Measurements from ENCODE around the gene NOP9.

Gene NOP9

DNA sequence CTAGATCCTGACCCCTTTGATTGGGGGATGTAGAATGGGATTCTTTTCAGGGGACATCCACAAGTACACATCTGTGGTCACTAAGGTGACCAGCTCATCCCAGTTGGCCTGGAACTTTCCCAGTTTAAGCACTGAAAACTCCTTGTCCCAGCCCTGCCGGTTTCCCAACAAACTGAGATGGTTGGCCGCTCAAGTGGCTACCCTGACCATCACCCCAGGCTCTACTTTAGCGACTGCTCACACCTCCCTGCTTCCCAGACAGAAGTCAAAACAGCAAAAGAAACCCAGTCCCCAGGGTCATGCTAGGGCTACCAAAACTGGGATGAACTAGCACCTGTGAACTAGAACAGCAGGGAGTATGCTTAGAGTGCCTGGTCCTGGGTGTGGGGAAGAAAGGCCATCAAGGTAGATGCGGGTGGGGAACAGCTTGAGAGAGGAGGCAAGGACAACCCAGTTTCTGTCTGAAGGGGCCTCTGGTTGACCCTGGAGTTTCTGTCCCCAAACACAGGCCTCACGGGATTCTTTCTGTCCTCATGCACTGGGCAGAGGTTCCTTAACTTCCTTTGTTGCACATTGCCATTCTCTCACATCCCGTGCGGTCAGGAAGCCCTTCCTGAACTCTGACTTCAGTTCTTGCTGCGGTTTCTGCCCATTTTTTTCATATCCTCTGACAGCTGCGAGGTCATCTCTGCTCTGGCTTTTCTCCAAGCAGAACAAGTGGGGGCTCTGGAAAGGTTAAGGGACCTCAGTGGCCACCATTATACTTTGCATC, 13.3 kb downstream of the NOP9 start:
- Histone ChIP-seq H3K9me3 (ENCODE audit: insufficient read depth, low read depth, low read length) (no peaks in the 10 kb centered on the region), H3K27ac (ENCODE audit: low read depth, low read length) (no peak overlapping the region), H3K4me3 (ENCODE audit: low read length) (no peak overlapping the region), H3K27me3 (ENCODE audit: insufficient read depth, low read length) (peaks cover 7% of the 10 kb centered on the region; the same call in 1 of the 2 replicates), H3K9ac (ENCODE audit: low read depth, low read length) (no peak overlapping the region), H3K4me1 (ENCODE audit: insufficient read depth, low read length) (no peaks in the 10 kb centered on the region), H3K36me3 (ENCODE audit: insufficient read depth, low read length) (peaks cover 17% of the 10 kb centered on the region)
- 92% methylated on average over 9 of the region's 9 CpGs for WGBS

DNA sequence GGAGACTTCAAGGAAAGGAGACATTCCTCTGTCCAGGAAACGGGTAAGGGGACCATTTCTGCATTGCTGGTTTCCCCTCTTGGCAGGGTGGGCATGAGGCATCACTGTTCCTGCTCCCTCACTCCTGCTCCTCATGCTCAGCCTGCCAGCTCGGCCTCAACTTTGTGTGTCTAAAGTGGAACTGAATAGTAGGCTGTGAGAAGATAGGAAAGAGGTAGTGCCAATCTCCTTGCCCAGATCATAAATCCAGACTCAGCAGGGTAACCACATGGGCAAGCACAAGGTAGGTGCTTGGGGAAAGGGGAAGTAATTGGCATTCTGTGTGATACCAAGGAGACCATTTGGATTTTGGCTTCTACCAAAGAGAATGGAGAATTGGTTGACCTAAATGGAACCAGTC, 14.3 kb downstream of the NOP9 start:
- Histone ChIP-seq H3K4me1 (ENCODE audit: insufficient read depth, low read length) (no peaks in the 10 kb centered on the region), H3K9ac (ENCODE audit: low read depth, low read length) (no peak overlapping the region), H3K27me3 (ENCODE audit: insufficient read depth, low read length) (peaks cover 16% of the 10 kb centered on the region), H3K36me3 (ENCODE audit: insufficient read depth, low read length) (peaks cover 17% of the 10 kb centered on the region), H3K9me3 (ENCODE audit: insufficient read depth, low read depth, low read length) (no peaks in the 10 kb centered on the region), H3K4me3 (ENCODE audit: low read length) (no peak overlapping the region), H3K27ac (ENCODE audit: low read depth, low read length) (no peak overlapping the region)
- WGBS = 91% methylated on average over 2 of the region's 2 CpGs

DNA sequence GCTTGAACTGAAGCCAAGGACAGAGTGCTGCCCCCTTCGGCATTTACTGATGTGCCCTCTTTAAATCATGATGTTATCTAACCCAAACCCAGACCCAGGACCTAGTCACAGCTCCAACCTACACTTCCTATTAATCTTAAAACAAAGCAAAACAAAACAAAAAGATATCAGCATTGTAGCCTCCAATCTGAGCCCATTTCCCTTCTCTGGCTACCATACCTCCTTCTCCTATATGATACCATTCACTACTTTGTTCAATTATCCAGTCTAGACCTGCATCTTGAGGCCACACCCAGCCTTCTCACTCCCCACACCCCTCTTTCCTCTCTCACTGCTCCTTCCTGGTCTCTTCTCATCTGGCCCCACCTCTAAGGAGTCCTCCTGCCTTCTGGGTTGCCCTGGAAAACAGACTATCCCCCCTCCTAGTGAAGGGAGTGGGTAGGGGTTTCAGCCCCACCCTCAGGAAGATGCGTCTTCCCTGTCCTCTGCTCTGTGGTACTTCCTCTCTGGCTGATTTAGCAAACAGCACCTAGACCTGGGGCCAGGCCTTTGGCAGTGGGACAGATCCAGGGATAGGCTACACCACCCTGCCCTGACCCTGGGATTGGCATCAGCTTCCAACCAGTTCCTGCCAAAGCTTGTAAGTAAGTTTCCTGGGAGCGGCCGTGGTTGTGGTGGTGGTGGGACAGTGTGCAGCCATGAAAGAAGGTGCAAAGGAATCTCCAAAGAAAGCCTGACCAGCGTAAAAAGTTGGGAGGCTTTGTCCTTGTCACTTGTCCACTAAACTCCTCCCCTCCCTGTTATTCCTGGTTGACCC, 14.9 kb downstream of the NOP9 start:
- H3K27me3 ChIP-seq (ENCODE audit: insufficient read depth, low read length) = peaks cover 22% of the 10 kb centered on the region
- no peaks in the 10 kb centered on the region for H3K9me3 ChIP-seq (ENCODE audit: insufficient read depth, low read depth, low read length)
- H3K4me1 ChIP-seq (ENCODE audit: insufficient read depth, low read length) = no peaks in the 10 kb centered on the region
- H3K36me3 ChIP-seq (ENCODE audit: insufficient read depth, low read length) = peaks cover 17% of the 10 kb centered on the region
- H3K27ac ChIP-seq (ENCODE audit: low read depth, low read length) = no peak overlapping the region
- H3K9ac ChIP-seq (ENCODE audit: low read depth, low read length) = no peak overlapping the region
- H3K4me3 ChIP-seq (ENCODE audit: low read length) = no peak overlapping the region
- WGBS = 93% methylated on average over 5 of the region's 5 CpGs

DNA sequence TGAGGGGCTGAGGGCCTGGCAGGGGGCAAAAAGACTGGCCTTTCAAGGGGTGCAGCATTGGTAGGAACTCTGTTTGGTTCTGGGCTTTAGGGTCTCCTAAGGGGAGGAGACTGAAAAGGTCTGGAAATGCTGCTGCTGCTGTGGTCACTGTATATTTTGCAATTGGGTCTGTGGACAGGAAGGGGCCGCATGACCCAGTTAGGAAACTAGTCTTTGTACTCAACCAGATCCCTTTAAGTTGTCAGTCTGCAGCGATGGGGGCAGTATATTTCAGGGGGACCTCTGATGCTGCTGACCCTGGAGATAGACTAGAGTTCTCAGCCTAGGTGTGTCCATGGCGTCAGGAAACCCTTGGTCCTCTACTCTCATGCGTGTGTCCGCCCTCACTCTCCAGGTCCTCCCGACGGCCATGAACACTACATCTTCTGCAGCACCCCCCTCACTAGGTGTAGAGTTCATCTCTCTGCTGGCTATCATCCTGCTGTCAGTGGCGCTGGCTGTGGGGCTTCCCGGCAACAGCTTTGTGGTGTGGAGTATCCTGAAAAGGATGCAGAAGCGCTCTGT, 15.7 kb downstream of the NOP9 start:
- Histone ChIP-seq H3K9ac (ENCODE audit: low read depth, low read length) (no peak overlapping the region), H3K27ac (ENCODE audit: low read depth, low read length) (no peak overlapping the region), H3K9me3 (ENCODE audit: insufficient read depth, low read depth, low read length) (no peaks in the 10 kb centered on the region), H3K4me3 (ENCODE audit: low read length) (no peak overlapping the region), H3K27me3 (ENCODE audit: insufficient read depth, low read length) (peaks cover 30% of the 10 kb centered on the region), H3K4me1 (ENCODE audit: insufficient read depth, low read length) (no peaks in the 10 kb centered on the region), H3K36me3 (ENCODE audit: insufficient read depth, low read length) (peaks cover 11% of the 10 kb centered on the region)
- WGBS = 91% methylated on average over 10 of the region's 10 CpGs

DNA sequence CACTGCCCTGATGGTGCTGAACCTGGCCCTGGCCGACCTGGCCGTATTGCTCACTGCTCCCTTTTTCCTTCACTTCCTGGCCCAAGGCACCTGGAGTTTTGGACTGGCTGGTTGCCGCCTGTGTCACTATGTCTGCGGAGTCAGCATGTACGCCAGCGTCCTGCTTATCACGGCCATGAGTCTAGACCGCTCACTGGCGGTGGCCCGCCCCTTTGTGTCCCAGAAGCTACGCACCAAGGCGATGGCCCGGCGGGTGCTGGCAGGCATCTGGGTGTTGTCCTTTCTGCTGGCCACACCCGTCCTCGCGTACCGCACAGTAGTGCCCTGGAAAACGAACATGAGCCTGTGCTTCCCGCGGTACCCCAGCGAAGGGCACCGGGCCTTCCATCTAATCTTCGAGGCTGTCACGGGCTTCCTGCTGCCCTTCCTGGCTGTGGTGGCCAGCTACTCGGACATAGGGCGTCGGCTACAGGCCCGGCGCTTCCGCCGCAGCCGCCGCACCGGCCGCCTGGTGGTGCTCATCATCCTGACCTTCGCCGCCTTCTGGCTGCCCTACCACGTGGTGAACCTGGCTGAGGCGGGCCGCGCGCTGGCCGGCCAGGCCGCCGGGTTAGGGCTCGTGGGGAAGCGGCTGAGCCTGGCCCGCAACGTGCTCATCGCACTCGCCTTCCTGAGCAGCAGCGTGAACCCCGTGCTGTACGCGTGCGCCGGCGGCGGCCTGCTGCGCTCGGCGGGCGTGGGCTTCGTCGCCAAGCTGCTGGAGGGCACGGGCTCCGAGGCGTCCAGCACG, 16.4 kb downstream of the NOP9 start:
- peaks cover 35% of the 10 kb centered on the region for H3K27me3 ChIP-seq (ENCODE audit: insufficient read depth, low read length)
- H3K4me1 ChIP-seq (ENCODE audit: insufficient read depth, low read length) = no peaks in the 10 kb centered on the region
- WGBS = 95% methylated on average over 70 of the region's 70 CpGs
- no peaks in the 10 kb centered on the region for H3K9me3 ChIP-seq (ENCODE audit: insufficient read depth, low read depth, low read length)
- no peak overlapping the region for H3K9ac ChIP-seq (ENCODE audit: low read depth, low read length)
- H3K27ac ChIP-seq (ENCODE audit: low read depth, low read length) = no peak overlapping the region
- peaks cover 9% of the 10 kb centered on the region; the same call in 1 of the 2 replicates for H3K36me3 ChIP-seq (ENCODE audit: insufficient read depth, low read length)
- no peak overlapping the region for H3K4me3 ChIP-seq (ENCODE audit: low read length)

DNA sequence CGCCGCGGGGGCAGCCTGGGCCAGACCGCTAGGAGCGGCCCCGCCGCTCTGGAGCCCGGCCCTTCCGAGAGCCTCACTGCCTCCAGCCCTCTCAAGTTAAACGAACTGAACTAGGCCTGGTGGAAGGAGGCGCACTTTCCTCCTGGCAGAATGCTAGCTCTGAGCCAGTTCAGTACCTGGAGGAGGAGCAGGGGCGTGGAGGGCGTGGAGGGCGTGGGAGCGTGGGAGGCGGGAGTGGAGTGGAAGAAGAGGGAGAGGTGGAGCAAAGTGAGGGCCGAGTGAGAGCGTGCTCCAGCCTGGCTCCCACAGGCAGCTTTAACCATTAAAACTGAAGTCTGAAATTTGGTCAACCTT, 16.9 kb downstream of the NOP9 start:
- WGBS = 94% methylated on average over 18 of the region's 18 CpGs
- H3K27me3 ChIP-seq (ENCODE audit: insufficient read depth, low read length) = peaks cover 35% of the 10 kb centered on the region
- H3K4me3 ChIP-seq (ENCODE audit: low read length) = no peak overlapping the region
- no peak overlapping the region for H3K27ac ChIP-seq (ENCODE audit: low read depth, low read length)
- no peaks in the 10 kb centered on the region for H3K9me3 ChIP-seq (ENCODE audit: insufficient read depth, low read depth, low read length)
- H3K9ac ChIP-seq (ENCODE audit: low read depth, low read length) = no peak overlapping the region
- H3K36me3 ChIP-seq (ENCODE audit: insufficient read depth, low read length) = peaks cover 8% of the 10 kb centered on the region; the same call in 1 of the 2 replicates
- no peaks in the 10 kb centered on the region for H3K4me1 ChIP-seq (ENCODE audit: insufficient read depth, low read length)

GRCh38 chr14:24317141-24317928, 17.7 kb downstream of the NOP9 start:
- H3K4me3 ChIP-seq (ENCODE audit: low read length) = no peak overlapping the region
- H3K27ac ChIP-seq (ENCODE audit: low read depth, low read length) = no peak overlapping the region
- peaks cover 35% of the 10 kb centered on the region for H3K27me3 ChIP-seq (ENCODE audit: insufficient read depth, low read length)
- WGBS = 86% methylated on average over 3 of the region's 3 CpGs
- H3K9ac ChIP-seq (ENCODE audit: low read depth, low read length) = no peak overlapping the region
- H3K4me1 ChIP-seq (ENCODE audit: insufficient read depth, low read length) = no peaks in the 10 kb centered on the region
- H3K36me3 ChIP-seq (ENCODE audit: insufficient read depth, low read length) = 0 out of 2 replicates have a peak, but pooled peaks cover under 1% of the 10 kb centered on the region
- H3K9me3 ChIP-seq (ENCODE audit: insufficient read depth, low read depth, low read length) = no peaks in the 10 kb centered on the region

DNA sequence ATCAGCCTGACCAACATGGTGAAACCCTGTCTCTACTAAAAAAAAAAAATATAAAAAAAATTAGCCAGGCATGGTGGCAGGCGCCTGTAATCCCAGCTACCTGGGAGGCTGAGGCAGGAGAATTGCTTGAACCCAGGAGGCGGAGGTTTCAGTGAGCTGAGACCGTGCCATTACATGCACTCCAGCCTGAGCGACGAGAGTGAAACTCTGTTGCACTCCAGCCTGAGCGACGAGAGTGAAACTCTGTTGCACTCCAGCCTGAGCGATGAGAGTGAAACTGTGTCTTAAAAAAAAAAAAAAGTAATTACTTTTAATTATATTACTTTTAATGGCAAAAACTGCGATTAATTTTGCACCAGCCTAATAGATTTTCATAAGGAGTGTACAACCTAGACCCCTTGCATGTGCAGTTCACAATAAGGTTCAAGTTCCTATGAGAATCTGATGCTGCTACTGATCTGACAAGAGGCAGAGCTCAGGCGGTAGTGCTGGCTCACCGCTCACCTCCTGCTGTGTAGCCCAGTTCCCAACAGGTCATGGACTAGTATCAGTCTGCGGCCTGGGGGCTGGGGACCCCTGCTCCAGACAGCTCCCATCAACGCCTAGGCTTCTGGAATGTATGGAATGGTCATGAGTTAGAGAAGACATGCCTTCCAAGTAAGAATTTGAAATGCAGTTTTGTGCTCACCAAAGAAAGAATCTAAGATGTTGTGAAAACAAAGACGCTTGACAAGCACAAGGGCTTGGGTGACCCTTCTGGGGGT, 21.7 kb downstream of the NOP9 start:
- Histone ChIP-seq H3K27ac (ENCODE audit: low read depth, low read length) (no peak overlapping the region), H3K4me1 (ENCODE audit: insufficient read depth, low read length) (no peaks in the 10 kb centered on the region), H3K27me3 (ENCODE audit: insufficient read depth, low read length) (peaks cover 35% of the 10 kb centered on the region), H3K36me3 (ENCODE audit: insufficient read depth, low read length) (no peaks in the 10 kb centered on the region), H3K9ac (ENCODE audit: low read depth, low read length) (no peak overlapping the region), H3K4me3 (ENCODE audit: low read length) (no peak overlapping the region), H3K9me3 (ENCODE audit: insufficient read depth, low read depth, low read length) (no peaks in the 10 kb centered on the region)
- WGBS = 81% methylated on average over 13 of the region's 14 CpGs

- WGBS = 85% methylated on average over 10 of the region's 10 CpGs
- Histone ChIP-seq H3K27me3 (ENCODE audit: insufficient read depth, low read length) (peaks cover 35% of the 10 kb centered on the region), H3K36me3 (ENCODE audit: insufficient read depth, low read length) (no peaks in the 10 kb centered on the region), H3K4me3 (ENCODE audit: low read length) (no peak overlapping the region), H3K9ac (ENCODE audit: low read depth, low read length) (no peak overlapping the region), H3K9me3 (ENCODE audit: insufficient read depth, low read depth, low read length) (no peaks in the 10 kb centered on the region), H3K4me1 (ENCODE audit: insufficient read depth, low read length) (no peaks in the 10 kb centered on the region), H3K27ac (ENCODE audit: low read depth, low read length) (no peak overlapping the region)
Observed at GRCh38 chr14:24322672-24323071, 23.0 kb downstream of the NOP9 start.

DNA sequence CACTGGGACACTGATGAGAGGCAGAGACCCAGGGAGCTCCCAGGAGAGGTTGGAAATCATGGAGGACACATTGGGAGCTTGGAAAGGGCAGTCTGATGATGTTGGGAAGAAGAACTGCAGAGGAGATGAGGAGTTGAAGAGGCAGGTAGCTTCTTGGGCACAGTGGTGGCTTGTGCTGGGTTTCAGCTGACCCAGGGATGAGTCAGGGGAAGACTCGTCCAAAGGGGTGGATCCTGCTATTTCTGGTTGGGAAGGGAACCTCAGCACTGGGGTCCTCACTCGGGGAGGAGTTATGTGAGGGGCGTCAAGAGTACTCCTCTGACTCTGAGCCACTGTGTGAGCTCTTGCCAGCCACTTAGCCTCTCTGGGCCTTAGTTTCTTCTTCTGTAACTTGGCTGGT, 23.7 kb downstream of the NOP9 start:
- WGBS = 78% methylated on average over 3 of the region's 3 CpGs
- no peak overlapping the region for H3K4me3 ChIP-seq (ENCODE audit: low read length)

More for the DNA sequence above, 23.7 kb downstream of the NOP9 start:
- peaks cover 29% of the 10 kb centered on the region for H3K27me3 ChIP-seq (ENCODE audit: insufficient read depth, low read length)
- H3K4me1 ChIP-seq (ENCODE audit: insufficient read depth, low read length) = no peaks in the 10 kb centered on the region
- H3K27ac ChIP-seq (ENCODE audit: low read depth, low read length) = no peak overlapping the region
- H3K9ac ChIP-seq (ENCODE audit: low read depth, low read length) = no peak overlapping the region
- no peaks in the 10 kb centered on the region for H3K9me3 ChIP-seq (ENCODE audit: insufficient read depth, low read depth, low read length)
- H3K36me3 ChIP-seq (ENCODE audit: insufficient read depth, low read length) = no peaks in the 10 kb centered on the region
